Esophagus squamous epithelium (tissue), 4 donors: ENCODE measurements around the gene NUDT16.

ENCODE experiments used
- POLR2A ChIP-seq, 4 donors: fragments of 450-650 bp; IDR thresholded peaks; one replicate each; pipeline ENCODE4 v1.6.1; 2017; ENCODE audit warnings: antibody characterized with exemption in 4 of 4, mild to moderate bottlenecking in 4 of 4, moderate library complexity in 3 of 4
- TF ChIP-seq, protein P1 (sequence below), 6 experiments: fragments of 450-650 bp in 4 of 6; fragments of 200-600 bp in 2 of 6; sonication (generic) in 2 of 6; IDR thresholded peaks; one replicate each; pipeline ENCODE4 v1.5.1; 2016 to 2019; ENCODE audit warnings: antibody characterized with exemption in 6 of 6, mild to moderate bottlenecking in 4 of 6, moderate library complexity in 4 of 6

DNA sequence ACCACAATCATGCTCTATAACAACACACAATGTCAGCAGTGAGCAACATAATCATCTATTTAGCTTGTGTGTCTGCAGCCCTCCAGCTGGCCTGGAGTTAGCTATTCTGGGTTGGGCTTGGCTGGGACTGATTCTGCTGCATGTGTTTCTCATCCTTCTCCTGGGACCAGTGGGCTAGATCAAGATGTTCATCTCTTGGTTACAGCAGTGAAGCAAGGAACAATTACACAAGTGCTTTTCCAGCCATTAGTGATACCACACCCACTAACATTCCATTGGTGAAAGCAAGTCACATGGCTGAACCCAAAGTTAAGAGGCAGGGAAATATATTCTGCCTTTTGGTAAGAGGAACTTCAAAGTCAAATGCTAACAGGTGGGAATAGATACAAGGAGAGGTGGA, 14.6 kb downstream of the NUDT16 start:
- no peak for TF ChIP-seq POLR2A (IDR thresholded peaks at IDR 0.05)
- TF ChIP-seq, protein P1, sequence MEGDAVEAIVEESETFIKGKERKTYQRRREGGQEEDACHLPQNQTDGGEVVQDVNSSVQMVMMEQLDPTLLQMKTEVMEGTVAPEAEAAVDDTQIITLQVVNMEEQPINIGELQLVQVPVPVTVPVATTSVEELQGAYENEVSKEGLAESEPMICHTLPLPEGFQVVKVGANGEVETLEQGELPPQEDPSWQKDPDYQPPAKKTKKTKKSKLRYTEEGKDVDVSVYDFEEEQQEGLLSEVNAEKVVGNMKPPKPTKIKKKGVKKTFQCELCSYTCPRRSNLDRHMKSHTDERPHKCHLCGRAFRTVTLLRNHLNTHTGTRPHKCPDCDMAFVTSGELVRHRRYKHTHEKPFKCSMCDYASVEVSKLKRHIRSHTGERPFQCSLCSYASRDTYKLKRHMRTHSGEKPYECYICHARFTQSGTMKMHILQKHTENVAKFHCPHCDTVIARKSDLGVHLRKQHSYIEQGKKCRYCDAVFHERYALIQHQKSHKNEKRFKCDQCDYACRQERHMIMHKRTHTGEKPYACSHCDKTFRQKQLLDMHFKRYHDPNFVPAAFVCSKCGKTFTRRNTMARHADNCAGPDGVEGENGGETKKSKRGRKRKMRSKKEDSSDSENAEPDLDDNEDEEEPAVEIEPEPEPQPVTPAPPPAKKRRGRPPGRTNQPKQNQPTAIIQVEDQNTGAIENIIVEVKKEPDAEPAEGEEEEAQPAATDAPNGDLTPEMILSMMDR (IDR thresholded peaks at IDR 0.05) = no peak
